Right lobe of liver (tissue), 6 donors: ENCODE measurements around the gene ATOH7. TPM values are rescaled to one million over a fixed set of nuclear protein-coding genes. Genes with fewer than 3 reads are reported as not detected.
A peak's percentile ranks its signal among the peaks of the same experiment; 100 is the strongest.

ENCODE experiments used
- ATAC-seq, 4 donors: fragments of 200-7000 bp; cut with Tn5 transposase; one replicate each; pipeline ENCODE4 v1.9.1; 2020; ENCODE audit warnings: mild to moderate bottlenecking in 4 of 4, moderate library complexity in 4 of 4
- DNase-seq, 3 donors: peaks; one replicate each; pipeline ENCODE4 v3.0.0-alpha.2; 2020
- H3K27ac ChIP-seq, 3 donors: fragments of 200-600 bp; one replicate each; pipeline ENCODE4 v1.8.0; 2022
- H3K27me3 ChIP-seq, 2 donors: fragments of 200-600 bp; one replicate each; pipeline ENCODE4 v1.8.0; 2022
- H3K36me3 ChIP-seq, 4 donors: fragments of 200-600 bp; sonication (generic) in 1 of 4; one replicate each; pipeline versions ENCODE4 v1.5.1 to v1.8.0; 2017 to 2022; ENCODE audit warnings: control low read depth in 1 of 4
- H3K4me1 ChIP-seq, 4 donors: fragments of 200-600 bp; sonication (generic) in 1 of 4; one replicate each; pipeline versions ENCODE4 v1.5.1 to v1.8.0; 2017 to 2022; ENCODE audit warnings: control low read depth in 1 of 4
- H3K4me3 ChIP-seq, 3 donors: fragments of 200-600 bp; one replicate each; pipeline ENCODE4 v1.8.0; 2022
- H3K9me3 ChIP-seq, 4 donors: fragments of 200-600 bp; sonication (generic) in 1 of 4; one replicate each; pipeline versions ENCODE4 v1.5.1 to v1.8.0; 2017 to 2022; ENCODE audit warnings: control low read depth in 1 of 4
- CTCF ChIP-seq, 4 donors: fragments of 200-600 bp in 3 of 4; fragments of 450-650 bp in 1 of 4; IDR thresholded peaks; one replicate each; pipeline versions ENCODE4 v1.5.1 to v1.8.0; 2016 to 2022; ENCODE audit warnings: antibody characterized with exemption in 4 of 4, mild to moderate bottlenecking in 2 of 4
- POLR2A ChIP-seq: fragments of 450-650 bp; IDR thresholded peaks from one replicate; pipeline ENCODE4 v1.6.1; 2017; ENCODE audit warnings: antibody characterized with exemption, mild to moderate bottlenecking
- WGBS: methylation state at CpG from one replicate; pipeline ENCODE4 v1.1.6; 2018; ENCODE audit warnings: low coverage, low lambda C conversion rate; ENCODE audit not compliant: insufficient coverage; ENCODE audit errors: missing lambda C conversion rate; 5-methylcytosine and 5-hydroxymethylcytosine counted together
- intact Hi-C, 2 donors: fragments of 100-400 bp; cut with DNase I; formaldehyde crosslinking; loops; one replicate each; pipeline versions ENCODE4 v1.11.2 to v1.14.1; 2022
- total RNA-seq, 6 experiments: library from RNA; depleted of rRNA in 2 of 6; stranded (reverse); fragments of >200 nt in 2 of 6; fragmentation: NEBNext Ultra II Directional in 3 of 6; extraction: Animal tissue kit (Norgen Biotek cat#: 25700) in 3 of 6; gene quantifications; one replicate each; pipeline versions ENCODE4 v1.1.0 to v1.2.4, GENCODE V29; 2016 to 2023
- donor health status: DM: no; HTN: yes; CAD: no.
- donor health status: DM: no; HTN: no; CAD: no.
- donor health status: DM: no; HTN: no; CAD: no.
- donor health status: DM: no; HTN: yes; CAD: no.
- donor health status: DM: no; HTN: yes; CAD: no.

ATOH7 gene
- total RNA-seq, 6 experiments from 2014 or later = 0.25 to 1.1 (median 0.46) TPM; not detected in 2

- Histone ChIP-seq H3K4me1 (no peaks in the 10 kb centered on the region), H3K27ac (no peak overlapping the region), H3K27me3 (no peaks in the 10 kb centered on the region), H3K4me3 (no peak overlapping the region), H3K9me3 (no peaks in the 10 kb centered on the region), H3K36me3 (no peaks in the 10 kb centered on the region)
- 95% methylated on average over 4 of the region's 8 CpGs for WGBS
- DNase-seq = peak in 2 of 3 donors; percentile 24 to 53
- TF ChIP-seq CTCF (IDR thresholded peaks at IDR 0.05) (no peak), POLR2A (no peak)
- intact Hi-C loops = no loop called here
- peak in 3 of 4 donors; percentile 21 to 29 (median 23) for ATAC-seq
Measured at GRCh38 chr10:68261132-68261856, 29.4 kb upstream of the ATOH7 start.

GRCh38 chr10:68253346-68253745 is 21.4 kb upstream of the ATOH7 start:
- TF ChIP-seq POLR2A = no peak
- TF ChIP-seq CTCF (IDR thresholded peaks at IDR 0.05) = no peak
- Histone ChIP-seq H3K9me3 (no peaks in the 10 kb centered on the region), H3K27me3 (no peaks in the 10 kb centered on the region), H3K4me1 (no peaks in the 10 kb centered on the region), H3K36me3 (no peaks in the 10 kb centered on the region), H3K27ac (no peak overlapping the region), H3K4me3 (no peak overlapping the region)
- no peak for DNase-seq
- ATAC-seq = no peak
- intact Hi-C loops = no loop called here
- 45% methylated on average over 1 of the region's 1 CpG for WGBS

GRCh38 chr10:68251625-68252495 is 19.9 kb upstream of the ATOH7 start:
- H3K4me1 ChIP-seq = no peaks in the 10 kb centered on the region
- no peaks in the 10 kb centered on the region for H3K9me3 ChIP-seq
- 77% methylated on average over 5 of the region's 5 CpGs for WGBS
- no peaks in the 10 kb centered on the region for H3K36me3 ChIP-seq
- TF ChIP-seq CTCF (IDR thresholded peaks at IDR 0.05) = no peak
- no peak for TF ChIP-seq POLR2A
- DNase-seq (no peak), ATAC-seq (no peak)
- H3K27me3 ChIP-seq = no peaks in the 10 kb centered on the region
- no peak overlapping the region for H3K27ac ChIP-seq
- H3K4me3 ChIP-seq = no peak overlapping the region
- intact Hi-C loops = no loop called here

GRCh38 chr10:68251151-68251550 is 19.2 kb upstream of the ATOH7 start:
- no peak overlapping the region for H3K4me3 ChIP-seq
- H3K4me1 ChIP-seq = no peaks in the 10 kb centered on the region
- H3K36me3 ChIP-seq = no peaks in the 10 kb centered on the region
- no peak overlapping the region for H3K27ac ChIP-seq
- H3K9me3 ChIP-seq = no peaks in the 10 kb centered on the region
- intact Hi-C loops = no loop called here
- H3K27me3 ChIP-seq = no peaks in the 10 kb centered on the region
- ATAC-seq (peak in 2 of 4 donors; percentile 7 to 45), DNase-seq (no peak)
- TF ChIP-seq POLR2A (no peak), CTCF (IDR thresholded peaks at IDR 0.05) (no peak)
- whole genome bisulfite sequencing = 86% methylated on average over 7 of the region's 7 CpGs
